GM04503 (cell line): ENCODE results near the gene TRPC4AP.

ENCODE experiments used
- DNase-seq: peaks from one replicate; pipeline ENCODE4 v3.0.0-alpha.2; 2012; ENCODE audit warnings: low read depth

TRPC4AP gene

DNA sequence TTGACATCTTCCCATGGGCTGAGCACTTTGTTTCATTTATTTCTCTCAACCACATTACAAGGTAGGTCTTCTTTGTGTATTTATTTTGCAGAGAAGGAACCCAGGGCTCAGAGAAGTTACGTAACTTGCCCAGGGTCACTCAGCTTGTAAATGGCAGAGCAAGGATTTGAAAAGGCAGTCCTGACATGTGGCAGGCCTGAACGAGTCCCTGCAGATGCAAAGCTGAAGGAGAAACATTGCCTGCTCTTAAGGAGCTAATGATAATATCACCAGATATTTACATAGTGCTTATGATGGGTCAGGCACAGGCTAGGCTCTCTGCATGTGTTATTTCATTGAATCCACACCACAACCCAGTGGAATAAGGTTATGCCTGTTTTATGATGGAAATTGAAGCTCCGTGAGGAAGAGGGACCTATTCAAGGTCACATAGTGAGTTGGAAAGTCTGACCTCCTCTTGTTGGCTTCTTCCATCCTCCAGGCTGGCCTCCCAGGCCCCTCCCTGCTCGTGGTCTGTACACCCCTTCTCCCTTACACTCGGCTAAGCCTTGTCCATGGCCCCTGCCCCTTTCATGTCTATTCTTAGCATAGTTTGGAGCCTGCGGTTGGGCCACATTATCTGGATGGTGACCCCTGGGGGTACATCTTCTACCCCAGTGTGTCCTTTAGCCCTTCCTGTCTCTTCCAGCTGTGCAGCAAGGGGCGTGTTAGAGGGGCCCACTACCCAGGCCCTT, 124.4 kb downstream of the TRPC4AP start:
- DNase-seq = no peak

DNA sequence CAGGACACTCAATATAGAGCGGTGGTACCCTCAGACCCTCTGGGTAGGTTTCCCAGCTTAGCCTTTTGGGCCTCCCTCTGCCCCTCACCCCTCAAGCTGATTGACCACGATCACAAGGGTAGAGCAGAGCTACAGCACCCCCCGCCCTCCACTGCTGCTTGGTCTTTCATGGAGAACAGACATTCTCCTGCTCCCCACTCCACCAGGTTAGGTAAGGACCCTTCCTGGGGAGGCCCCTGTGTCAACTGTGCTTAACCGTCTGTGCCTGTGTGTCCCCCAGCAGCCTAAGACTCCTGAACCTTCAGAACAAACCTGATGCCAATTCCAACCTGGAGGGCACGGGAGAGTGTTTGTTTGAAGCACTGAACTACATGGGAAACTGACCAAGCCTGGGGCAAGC, 125.2 kb downstream of the TRPC4AP start:
- no peak for DNase-seq

DNA sequence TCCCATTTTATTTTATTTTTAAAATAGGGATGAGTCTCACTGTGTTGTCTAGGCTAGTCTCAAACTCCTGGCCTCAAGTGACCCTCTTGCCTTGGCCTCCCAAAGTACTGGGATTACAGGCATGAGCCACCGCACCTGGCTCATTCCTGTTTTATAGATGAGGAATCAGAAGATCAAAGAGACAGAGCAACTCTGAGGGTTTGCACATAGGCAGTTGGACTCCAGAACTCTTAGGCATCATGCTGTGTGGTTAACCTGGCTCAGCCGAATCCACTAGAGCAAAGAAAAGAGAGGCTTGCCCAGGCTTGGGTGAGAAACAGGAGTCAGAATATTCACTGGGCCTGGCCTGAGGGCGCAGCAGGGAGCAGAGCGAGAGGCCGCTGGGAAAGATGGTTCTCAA, 127.6 kb downstream of the TRPC4AP start:
- DNase-seq = no peak

DNA sequence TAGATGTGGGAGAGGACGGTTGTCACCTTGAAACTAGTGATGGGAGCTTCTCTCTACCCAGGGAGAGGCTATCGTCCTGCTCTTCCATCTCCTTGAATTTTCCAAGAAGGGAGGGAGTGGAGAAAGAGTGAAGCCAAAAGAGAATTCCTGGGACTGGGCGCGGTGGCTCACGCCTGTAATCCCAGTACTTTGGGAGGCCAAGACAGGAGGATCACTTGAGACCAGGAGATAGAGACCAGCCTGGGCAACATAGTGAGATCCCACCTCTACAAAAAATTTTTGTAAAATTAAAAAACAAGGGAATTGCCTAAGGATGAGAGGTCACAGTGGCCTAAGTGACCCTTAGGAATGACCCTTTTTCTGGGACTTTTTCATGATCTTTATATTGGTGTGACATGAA, 128.1 kb downstream of the TRPC4AP start:
- no peak for DNase-seq

DNA sequence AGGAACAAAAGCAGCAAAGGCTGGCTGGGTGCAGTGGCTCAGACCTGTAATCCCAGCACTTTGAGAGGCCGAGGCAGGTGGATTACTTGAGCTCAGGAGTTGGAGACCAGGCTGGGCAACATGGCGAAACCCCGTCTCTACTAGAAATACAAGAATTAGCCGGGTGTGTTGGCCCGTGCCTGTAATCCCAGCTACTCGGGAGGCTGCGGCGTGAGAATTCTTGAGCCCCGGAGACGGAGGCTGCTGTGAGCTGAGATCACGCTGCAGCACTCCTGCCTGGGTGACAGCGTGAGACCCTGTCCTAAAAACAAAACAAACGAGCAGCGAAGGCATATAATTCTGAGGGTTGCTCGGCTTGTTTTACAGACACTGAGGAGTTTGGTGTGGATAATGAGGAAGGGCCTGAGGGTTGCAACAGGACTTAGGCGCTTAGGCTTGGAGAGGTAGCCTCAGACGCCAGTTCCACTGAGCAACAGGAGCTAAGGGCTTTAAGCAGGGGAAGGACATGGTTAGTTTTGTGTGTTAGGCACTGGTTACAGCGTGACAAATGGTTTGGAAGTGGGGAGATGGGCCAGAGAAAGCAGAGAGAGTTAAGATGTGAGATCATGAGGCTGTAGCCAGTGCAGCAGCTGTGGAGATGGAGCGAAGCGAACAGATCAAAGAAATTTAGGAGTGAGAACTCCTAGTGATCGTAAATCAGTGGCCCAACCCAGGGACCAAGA, 135.7 kb downstream of the TRPC4AP start:
- DNase-seq = no peak

DNA sequence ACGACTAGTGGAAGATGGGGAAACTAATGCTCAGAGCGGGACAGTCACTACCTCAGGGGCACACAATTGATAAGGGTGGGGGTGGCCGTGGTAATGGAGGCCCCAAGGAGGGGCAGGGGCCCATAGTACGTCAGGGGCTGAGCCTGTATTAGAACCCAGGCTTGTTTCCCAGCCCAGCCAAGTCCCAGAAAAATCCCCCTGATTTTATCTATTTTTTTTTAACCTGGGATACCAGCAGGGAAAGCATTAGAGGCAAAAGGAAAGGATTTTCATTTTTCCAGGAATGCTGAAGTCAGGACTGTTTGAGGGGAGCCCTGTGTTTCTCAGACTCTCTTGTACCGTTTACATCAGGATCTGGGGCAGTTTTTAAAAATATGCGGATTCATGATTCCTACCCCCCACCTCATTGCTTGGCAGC, 136.6 kb downstream of the TRPC4AP start:
- DNase-seq = no peak

DNA sequence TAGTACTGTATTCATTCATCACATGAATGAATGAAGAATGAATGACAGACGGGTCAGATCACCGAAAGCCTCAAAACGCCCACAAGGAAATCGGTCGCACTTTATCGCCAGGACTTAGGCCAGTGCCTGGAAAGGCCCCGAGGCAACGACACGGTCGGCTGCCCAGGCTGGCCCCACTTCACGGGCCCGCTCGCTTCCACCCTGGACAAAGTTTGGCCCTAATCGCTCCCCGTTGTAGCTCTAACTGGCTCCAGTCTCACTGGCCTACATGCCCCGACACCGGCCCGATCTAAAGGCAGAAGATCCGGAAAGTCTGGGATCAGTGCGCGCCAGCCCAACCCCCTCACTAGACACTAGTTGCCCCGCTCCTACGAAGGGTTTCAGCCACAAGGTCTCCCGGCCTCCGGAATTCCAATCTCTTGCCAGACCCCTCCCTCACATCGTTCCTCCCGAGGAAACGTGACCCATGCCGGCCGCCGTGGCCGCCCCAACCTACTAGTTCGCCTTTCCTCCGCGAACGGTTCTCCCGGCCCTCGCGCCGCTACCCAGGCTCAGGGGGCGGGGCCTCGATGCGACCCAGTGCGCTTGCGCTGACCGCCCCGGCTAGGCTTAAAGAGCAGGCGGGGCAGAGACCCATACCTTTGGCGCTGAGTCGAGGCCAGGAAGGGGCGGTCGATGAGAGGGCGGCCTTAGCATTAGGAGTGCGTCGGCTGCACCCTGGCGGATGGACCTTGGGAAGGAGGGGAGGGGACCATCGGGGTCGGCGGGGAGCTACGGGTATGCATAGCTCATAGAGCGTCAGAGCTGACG, 137.2 kb downstream of the TRPC4AP start, which contains the start of the genes GSS and MYH7B:
TSS of gene GSS (minus strand) at position 576 of the 810 bp plus-strand sequence. CDS start 3,954 bp downstream, outside the sequence.
TSS of gene MYH7B (plus strand) at position 638 of the 810 bp plus-strand sequence. CDS start 22,138 bp downstream, outside the sequence.
- DNase-seq = peak; percentile 77

DNA sequence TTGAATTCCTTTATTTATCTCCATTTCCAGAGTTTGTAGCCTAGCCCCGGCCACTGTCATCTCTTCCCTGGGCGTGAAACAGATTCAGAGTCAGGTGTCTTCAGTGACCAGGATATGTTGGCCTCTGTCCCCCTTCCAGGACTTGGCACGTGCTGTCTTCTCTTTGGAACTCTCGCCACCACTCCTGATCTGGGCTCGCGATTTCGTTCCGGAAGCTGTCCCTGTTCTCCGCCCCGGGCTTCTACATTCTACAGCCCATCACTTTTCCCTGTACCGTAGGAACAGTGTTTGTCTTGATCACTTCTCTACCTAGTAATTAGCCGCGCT, 137.7 kb downstream of the TRPC4AP start:
- no peak for DNase-seq

DNA sequence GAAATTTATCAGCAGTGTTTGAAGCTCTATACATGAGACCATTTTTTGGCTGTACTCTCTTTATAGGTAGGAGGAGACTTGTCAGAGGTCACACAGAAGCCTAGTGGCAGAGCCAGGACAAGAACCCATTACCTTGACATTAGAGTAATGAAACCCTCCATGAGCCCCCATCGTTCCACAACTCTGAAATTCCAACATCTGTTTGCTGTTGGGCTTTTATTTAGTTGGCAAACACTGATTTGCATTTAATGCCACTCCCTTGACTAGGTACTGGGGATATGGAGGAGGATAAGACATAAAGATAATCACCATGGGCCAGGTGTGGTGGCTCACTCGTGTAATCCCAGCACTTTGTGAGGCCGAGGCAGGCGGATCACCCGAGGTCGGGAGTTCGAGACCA, 138.6 kb downstream of the TRPC4AP start:
- DNase-seq = no peak

DNA sequence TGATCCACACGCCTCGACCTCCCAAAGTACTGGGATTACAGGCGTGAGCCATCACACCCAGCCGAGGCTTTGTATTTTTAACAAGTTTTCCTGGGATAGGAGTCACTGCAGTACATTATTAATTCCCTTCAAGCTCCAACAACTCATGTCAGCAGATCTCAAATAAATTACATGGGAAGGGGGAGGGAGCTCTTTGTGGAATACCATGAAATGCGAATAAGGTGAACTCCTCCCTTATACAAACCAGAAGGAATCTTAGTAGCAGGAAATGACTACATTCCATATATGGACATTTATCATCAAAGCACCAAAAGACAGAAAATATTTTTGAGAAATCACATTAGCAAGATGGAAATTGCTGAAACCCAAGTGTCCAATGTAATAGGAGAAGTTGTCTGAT, 139.9 kb downstream of the TRPC4AP start:
- no peak for DNase-seq
